HEK293 (cell line): ENCODE measurements around the gene CCHCR1.

Experiments
- CTCF ChIA-PET: fragments of 350-600 bp; formaldehyde crosslinking; extraction: SDS; loops from one replicate; lab custom pipeline; 2021; ENCODE audit warnings: antibody characterized with exemption; lab: Yijun Ruan, JAX
- POLR2A ChIA-PET: fragments of 300-600 bp; formaldehyde crosslinking; extraction: SDS; loops from one replicate; lab custom pipeline; 2020; ENCODE audit warnings: antibody characterized with exemption, inconsistent platforms; lab: Yijun Ruan, JAX
- H3K27ac ChIP-seq: fragments of 200-500 bp; sonication (Bioruptor generic); 2 replicates; pipeline ENCODE4 v1.5.1; 2014; ENCODE audit warnings: low read depth, low read length, control low read depth, inconsistent platforms; ENCODE audit errors: extremely low read depth
- H3K36me3 ChIP-seq, 2 experiments: fragments of 200-500 bp in 1 of 2; sonication (Bioruptor generic) in 1 of 2; 1 replicate in 1 of 2; 2 replicates in 1 of 2; pipeline ENCODE4 v1.5.1; 2014 to 2017; ENCODE audit warnings: inconsistent platforms in 2 of 2, low read length in 2 of 2; ENCODE audit not compliant: control insufficient read depth in 2 of 2, insufficient read depth in 1 of 2
- H3K4me1 ChIP-seq: fragments of 200-500 bp; sonication (Bioruptor generic); 2 replicates; pipeline ENCODE4 v1.5.1; 2014; ENCODE audit warnings: mild to moderate bottlenecking, low read length, inconsistent platforms; ENCODE audit not compliant: control insufficient read depth, insufficient read depth
- H3K4me3 ChIP-seq: 2 replicates; pipeline ENCODE4 v1.5.1; 2011; ENCODE audit warnings: low read depth, mild to moderate bottlenecking, control low read depth, low read length, moderate library complexity
- H3K9me3 ChIP-seq: fragments of 200-500 bp; sonication (Bioruptor generic); 2 replicates; pipeline ENCODE4 v1.5.1; 2014; ENCODE audit warnings: low read depth, low read length, inconsistent platforms; ENCODE audit not compliant: control insufficient read depth, insufficient read depth
- EGR2 ChIP-seq: fragments of 450-650 bp; formaldehyde crosslinking; IDR thresholded peaks from 2 replicates; pipeline ENCODE4 v1.5.1; 2016; ENCODE audit warnings: low read depth, missing biosample characterization, missing genetic modification characterization
- GLIS2 ChIP-seq: fragments of 450-650 bp; formaldehyde crosslinking; IDR thresholded peaks from 2 replicates; pipeline ENCODE4 v1.5.1; 2016; ENCODE audit warnings: missing biosample characterization, missing genetic modification characterization
- HOXA7 ChIP-seq: sonication (generic); formaldehyde crosslinking; IDR thresholded peaks from 2 replicates; pipeline ENCODE4 v1.8.1; 2022; ENCODE audit warnings: missing genetic modification reagents, borderline replicate concordance
- MEIS1 ChIP-seq: sonication (generic); formaldehyde crosslinking; IDR thresholded peaks from 2 replicates; pipeline ENCODE4 v1.8.1; 2022; ENCODE audit warnings: missing genetic modification reagents, mild to moderate bottlenecking, borderline replicate concordance
- OSR2 ChIP-seq: fragments of 450-650 bp; formaldehyde crosslinking; IDR thresholded peaks from 2 replicates; pipeline ENCODE4 v1.5.1; 2016; ENCODE audit warnings: missing biosample characterization, missing genetic modification characterization
- PRDM4 ChIP-seq: fragments of 450-650 bp; formaldehyde crosslinking; IDR thresholded peaks from 2 replicates; pipeline ENCODE4 v1.5.1; 2017; ENCODE audit warnings: missing biosample characterization, missing genetic modification characterization
- SCRT1 ChIP-seq: fragments of 450-650 bp; formaldehyde crosslinking; IDR thresholded peaks from 2 replicates; pipeline ENCODE4 v1.5.1; 2016; ENCODE audit warnings: missing biosample characterization, missing genetic modification characterization, borderline replicate concordance
- ZBTB17 ChIP-seq: fragments of 450-650 bp; formaldehyde crosslinking; IDR thresholded peaks from 2 replicates; pipeline ENCODE4 v1.5.1; 2016; ENCODE audit warnings: missing biosample characterization, missing genetic modification characterization
- ZEB2 ChIP-seq: fragments of 450-650 bp; formaldehyde crosslinking; IDR thresholded peaks from 2 replicates; pipeline ENCODE4 v1.5.1; 2016; ENCODE audit warnings: missing biosample characterization, missing genetic modification characterization
- ZFHX2 ChIP-seq: fragments of 450-650 bp; formaldehyde crosslinking; conservative IDR thresholded peaks from 2 replicates; pipeline ENCODE4 v1.5.1; 2016; ENCODE audit warnings: missing biosample characterization, missing genetic modification characterization
- ZNF223 ChIP-seq: fragments of 450-650 bp; formaldehyde crosslinking; IDR thresholded peaks from 2 replicates; pipeline ENCODE4 v1.5.1; 2016; ENCODE audit warnings: missing biosample characterization, missing genetic modification characterization
- ZNF335 ChIP-seq: fragments of 450-650 bp; formaldehyde crosslinking; conservative IDR thresholded peaks from 2 replicates; pipeline ENCODE4 v1.5.1; 2016; ENCODE audit warnings: missing biosample characterization, missing genetic modification characterization
- ZNF366 ChIP-seq: fragments of 450-650 bp; formaldehyde crosslinking; conservative IDR thresholded peaks from 2 replicates; pipeline ENCODE4 v1.5.1; 2016; ENCODE audit warnings: missing biosample characterization, missing genetic modification characterization
- ZNF501 ChIP-seq: fragments of 450-650 bp; formaldehyde crosslinking; IDR thresholded peaks from 2 replicates; pipeline ENCODE4 v1.5.1; 2016; ENCODE audit warnings: missing biosample characterization, missing genetic modification characterization
- ZNF529 ChIP-seq: fragments of 450-650 bp; formaldehyde crosslinking; IDR thresholded peaks from 2 replicates; pipeline ENCODE4 v1.5.1; 2017; ENCODE audit warnings: missing genetic modification characterization, missing biosample characterization; ENCODE audit not compliant: insufficient replicate concordance
- ZNF621 ChIP-seq: fragments of 450-650 bp; formaldehyde crosslinking; IDR thresholded peaks from 2 replicates; pipeline ENCODE4 v1.5.1; 2017; ENCODE audit warnings: missing biosample characterization, missing genetic modification characterization
- ZNF654 ChIP-seq: fragments of 450-650 bp; formaldehyde crosslinking; IDR thresholded peaks from 2 replicates; pipeline ENCODE4 v1.5.1; 2016; ENCODE audit warnings: low read depth, missing biosample characterization, missing genetic modification characterization
- ZNF660 ChIP-seq: fragments of 450-650 bp; IDR thresholded peaks from 2 replicates; pipeline ENCODE4 v1.5.1; 2018; ENCODE audit warnings: missing biosample characterization, mild to moderate bottlenecking, missing genetic modification characterization
- ZNF701 ChIP-seq: fragments of 450-650 bp; formaldehyde crosslinking; IDR thresholded peaks from 2 replicates; pipeline ENCODE4 v1.5.1; 2016; ENCODE audit warnings: missing biosample characterization, missing genetic modification characterization
- ZNF837 ChIP-seq: fragments of 450-650 bp; formaldehyde crosslinking; IDR thresholded peaks from 2 replicates; pipeline ENCODE4 v1.5.1; 2016; ENCODE audit warnings: missing biosample characterization, missing genetic modification characterization
- ZSCAN23 ChIP-seq: fragments of 450-650 bp; formaldehyde crosslinking; IDR thresholded peaks from 2 replicates; pipeline ENCODE4 v1.5.1; 2016; ENCODE audit warnings: missing biosample characterization, missing genetic modification characterization
- TF ChIP-seq, protein P1 (sequence below): fragments of 450-650 bp; formaldehyde crosslinking; IDR thresholded peaks from 2 replicates; pipeline ENCODE4 v1.5.1; 2016; ENCODE audit warnings: missing biosample characterization, missing genetic modification characterization, low read depth
- TF ChIP-seq, protein P2 (sequence below): fragments of 450-650 bp; formaldehyde crosslinking; IDR thresholded peaks from 2 replicates; pipeline ENCODE4 v1.5.1; 2017; ENCODE audit warnings: missing biosample characterization, mild to moderate bottlenecking, missing genetic modification characterization, moderate library complexity
- TF ChIP-seq, protein P3 (sequence below): fragments of 450-650 bp; formaldehyde crosslinking; IDR thresholded peaks from 2 replicates; pipeline ENCODE4 v1.5.1; 2016; ENCODE audit warnings: missing biosample characterization, missing genetic modification characterization

The CCHCR1 gene

DNA sequence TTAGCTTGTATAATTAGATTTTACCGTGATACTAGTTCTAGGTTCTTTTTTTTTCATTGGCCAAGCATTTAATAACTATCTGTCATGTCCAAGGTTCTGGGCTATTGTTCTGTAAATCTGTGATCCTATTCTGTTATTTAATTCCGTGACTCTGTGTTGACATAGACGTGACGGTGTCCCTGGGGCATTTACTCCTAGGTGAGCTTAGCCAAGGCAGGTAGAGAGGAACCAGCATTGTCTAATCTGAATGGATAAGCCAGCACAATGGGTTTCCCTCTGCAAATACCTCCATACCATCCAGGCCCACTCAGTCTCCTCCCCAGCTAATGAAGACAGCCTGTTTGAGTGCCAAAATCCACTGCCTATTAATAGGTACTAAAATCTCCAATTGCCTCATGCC, 28.5 kb downstream of the CCHCR1 start:
- no peaks in the 10 kb centered on the region for H3K9me3 ChIP-seq
- TF ChIP-seq HOXA7 (CRISPR knock-in tag) (no peak), ZNF837 (no peak), ZNF501 (no peak), ZBTB17 (tag by site-specific recombination) (no peak), ZNF223 (tag by site-specific recombination) (no peak), ZNF621 (tag by site-specific recombination) (no peak), OSR2 (no peak), EGR2 (tag by site-specific recombination) (no peak), PRDM4 (no peak), ZNF654 (tag by site-specific recombination) (no peak), ZFHX2 (tag by site-specific recombination) (no peak)
- TF ChIP-seq, protein P1, sequence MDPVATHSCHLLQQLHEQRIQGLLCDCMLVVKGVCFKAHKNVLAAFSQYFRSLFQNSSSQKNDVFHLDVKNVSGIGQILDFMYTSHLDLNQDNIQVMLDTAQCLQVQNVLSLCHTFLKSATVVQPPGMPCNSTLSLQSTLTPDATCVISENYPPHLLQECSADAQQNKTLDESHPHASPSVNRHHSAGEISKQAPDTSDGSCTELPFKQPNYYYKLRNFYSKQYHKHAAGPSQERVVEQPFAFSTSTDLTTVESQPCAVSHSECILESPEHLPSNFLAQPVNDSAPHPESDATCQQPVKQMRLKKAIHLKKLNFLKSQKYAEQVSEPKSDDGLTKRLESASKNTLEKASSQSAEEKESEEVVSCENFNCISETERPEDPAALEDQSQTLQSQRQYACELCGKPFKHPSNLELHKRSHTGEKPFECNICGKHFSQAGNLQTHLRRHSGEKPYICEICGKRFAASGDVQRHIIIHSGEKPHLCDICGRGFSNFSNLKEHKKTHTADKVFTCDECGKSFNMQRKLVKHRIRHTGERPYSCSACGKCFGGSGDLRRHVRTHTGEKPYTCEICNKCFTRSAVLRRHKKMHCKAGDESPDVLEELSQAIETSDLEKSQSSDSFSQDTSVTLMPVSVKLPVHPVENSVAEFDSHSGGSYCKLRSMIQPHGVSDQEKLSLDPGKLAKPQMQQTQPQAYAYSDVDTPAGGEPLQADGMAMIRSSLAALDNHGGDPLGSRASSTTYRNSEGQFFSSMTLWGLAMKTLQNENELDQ (tag by site-specific recombination) = no peak
- TF ChIP-seq, protein P2, sequence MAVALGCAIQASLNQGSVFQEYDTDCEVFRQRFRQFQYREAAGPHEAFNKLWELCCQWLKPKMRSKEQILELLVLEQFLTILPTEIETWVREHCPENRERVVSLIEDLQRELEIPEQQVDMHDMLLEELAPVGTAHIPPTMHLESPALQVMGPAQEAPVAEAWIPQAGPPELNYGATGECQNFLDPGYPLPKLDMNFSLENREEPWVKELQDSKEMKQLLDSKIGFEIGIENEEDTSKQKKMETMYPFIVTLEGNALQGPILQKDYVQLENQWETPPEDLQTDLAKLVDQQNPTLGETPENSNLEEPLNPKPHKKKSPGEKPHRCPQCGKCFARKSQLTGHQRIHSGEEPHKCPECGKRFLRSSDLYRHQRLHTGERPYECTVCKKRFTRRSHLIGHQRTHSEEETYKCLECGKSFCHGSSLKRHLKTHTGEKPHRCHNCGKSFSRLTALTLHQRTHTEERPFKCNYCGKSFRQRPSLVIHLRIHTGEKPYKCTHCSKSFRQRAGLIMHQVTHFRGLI (tag by site-specific recombination) = no peak
- POLR2A ChIA-PET = interaction anchor here (0.6 kb wide), 1 partner anchor 10 kb away, joined by 5 read pairs; no protein-coding TSS in a partner anchor

DNA sequence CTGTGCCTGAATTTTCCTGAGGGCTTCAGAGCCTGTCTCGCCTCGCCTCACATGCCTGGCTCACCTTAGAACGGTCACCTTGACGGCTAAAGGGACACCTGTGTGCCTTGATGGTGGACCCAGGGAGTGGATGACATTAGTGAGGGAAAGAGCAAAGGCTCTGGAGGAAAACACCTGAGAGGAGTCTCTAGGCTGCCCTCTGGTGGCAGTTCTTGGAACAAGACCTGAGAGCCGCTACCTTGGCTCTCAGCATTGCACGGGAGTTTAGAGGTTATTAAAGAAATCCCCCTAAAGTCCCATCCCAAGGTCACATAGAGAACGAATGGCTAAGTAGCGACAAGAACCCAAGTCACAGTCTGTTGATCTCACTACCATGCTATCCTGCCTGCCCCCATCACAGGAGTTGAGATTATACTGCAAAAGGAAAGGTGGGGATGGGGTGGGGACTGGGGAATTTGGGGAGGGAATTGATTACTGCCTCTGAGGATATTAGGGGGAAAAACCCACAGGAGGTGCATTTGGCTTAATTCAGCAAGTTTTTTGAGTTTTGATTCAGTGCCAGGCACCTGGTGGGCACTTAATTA, 29.4 kb downstream of the CCHCR1 start:
- Histone ChIP-seq H3K36me3 (no peaks in the 10 kb centered on the region), H3K9me3 (no peaks in the 10 kb centered on the region), H3K27ac (no peak overlapping the region), H3K4me1 (0 out of 2 replicates have a peak, but pooled peaks cover 3% of the 10 kb centered on the region), H3K4me3 (no peak overlapping the region)
- POLR2A ChIA-PET = no interaction called here
- CTCF ChIA-PET = interaction anchor here (0.5 to 11.3 kb wide), 31 partner anchors 12 to 811 kb away, joined by 3 to 100 read pairs (median 4); partner anchors contain the start of genes C6orf15, PSORS1C1 and PSORS1C2
- TF ChIP-seq, protein P3, sequence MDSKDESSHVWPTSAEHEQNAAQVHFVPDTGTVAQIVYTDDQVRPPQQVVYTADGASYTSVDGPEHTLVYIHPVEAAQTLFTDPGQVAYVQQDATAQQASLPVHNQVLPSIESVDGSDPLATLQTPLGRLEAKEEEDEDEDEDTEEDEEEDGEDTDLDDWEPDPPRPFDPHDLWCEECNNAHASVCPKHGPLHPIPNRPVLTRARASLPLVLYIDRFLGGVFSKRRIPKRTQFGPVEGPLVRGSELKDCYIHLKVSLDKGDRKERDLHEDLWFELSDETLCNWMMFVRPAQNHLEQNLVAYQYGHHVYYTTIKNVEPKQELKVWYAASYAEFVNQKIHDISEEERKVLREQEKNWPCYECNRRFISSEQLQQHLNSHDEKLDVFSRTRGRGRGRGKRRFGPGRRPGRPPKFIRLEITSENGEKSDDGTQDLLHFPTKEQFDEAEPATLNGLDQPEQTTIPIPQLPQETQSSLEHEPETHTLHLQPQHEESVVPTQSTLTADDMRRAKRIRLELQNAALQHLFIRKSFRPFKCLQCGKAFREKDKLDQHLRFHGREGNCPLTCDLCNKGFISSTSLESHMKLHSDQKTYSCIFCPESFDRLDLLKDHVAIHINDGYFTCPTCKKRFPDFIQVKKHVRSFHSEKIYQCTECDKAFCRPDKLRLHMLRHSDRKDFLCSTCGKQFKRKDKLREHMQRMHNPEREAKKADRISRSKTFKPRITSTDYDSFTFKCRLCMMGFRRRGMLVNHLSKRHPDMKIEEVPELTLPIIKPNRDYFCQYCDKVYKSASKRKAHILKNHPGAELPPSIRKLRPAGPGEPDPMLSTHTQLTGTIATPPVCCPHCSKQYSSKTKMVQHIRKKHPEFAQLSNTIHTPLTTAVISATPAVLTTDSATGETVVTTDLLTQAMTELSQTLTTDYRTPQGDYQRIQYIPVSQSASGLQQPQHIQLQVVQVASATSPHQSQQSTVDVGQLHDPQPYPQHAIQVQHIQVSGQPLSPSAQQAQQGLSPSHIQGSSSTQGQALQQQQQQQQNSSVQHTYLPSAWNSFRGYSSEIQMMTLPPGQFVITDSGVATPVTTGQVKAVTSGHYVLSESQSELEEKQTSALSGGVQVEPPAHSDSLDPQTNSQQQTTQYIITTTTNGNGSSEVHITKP = no peak
- TF ChIP-seq ZNF654 (tag by site-specific recombination) (peak; percentile 55), ZNF660 (tag by site-specific recombination) (peak; percentile 36; the same call in 1 of the 2 replicates), GLIS2 (no peak), ZNF335 (tag by site-specific recombination) (0 out of 2 replicates have a peak, but pooled peaks have one; percentile 29), ZNF701 (no peak), ZSCAN23 (tag by site-specific recombination) (no peak), ZNF366 (tag by site-specific recombination) (0 out of 2 replicates have a peak, but pooled peaks have one; percentile 31), ZNF529 (tag by site-specific recombination) (no peak), ZEB2 (peak; percentile 36; the same call in 1 of the 2 replicates), SCRT1 (tag by site-specific recombination) (no peak), MEIS1 (CRISPR knock-in tag) (no peak)

More for the DNA sequence above, 28.5 kb downstream of the CCHCR1 start:
- 0 out of 2 replicates have a peak, but pooled peaks cover 3% of the 10 kb centered on the region for H3K4me1 ChIP-seq
- no peak overlapping the region for H3K27ac ChIP-seq
- CTCF ChIA-PET = interaction anchor here (0.6 to 11.3 kb wide), 26 partner anchors 11 to 299 kb away, joined by 3 to 100 read pairs (median 4); partner anchors contain the start of genes C6orf15, PSORS1C1 and PSORS1C2
- H3K4me3 ChIP-seq = no peak overlapping the region
- no peaks in the 10 kb centered on the region for H3K36me3 ChIP-seq
